Panc1 (cell line): ENCODE measurements around the gene ITM2C. TPM values are rescaled to one million over a fixed set of nuclear protein-coding genes. Genes with fewer than 3 reads are reported as not detected.

ENCODE experiments used
- ATAC-seq: fragments of 200-7000 bp; cut with Tn5 transposase; 2 replicates; pipeline ENCODE4 v1.9.1; 2020; ENCODE audit warnings: mild to moderate bottlenecking, moderate library complexity
- BruUV-seq: library from RNA; stranded (reverse); fragments of 400-500 nt; replicated peaks from 2 replicates; lab custom pipeline; 2021; lab: Mats Ljungman, UMichigan
- CTCF ChIA-PET: fragments of 300-600 bp; sonication (Branson Sonifier 250); formaldehyde crosslinking; loops from one replicate; lab custom pipeline; 2022; ENCODE audit warnings: antibody characterized with exemption; lab: Charles Lee
- POLR2A ChIA-PET: fragments of 300-600 bp; sonication (Branson Sonifier 250); formaldehyde crosslinking; loops from one replicate; lab custom pipeline; 2022; ENCODE audit warnings: antibody characterized with exemption; lab: Charles Lee
- DNase-seq: peaks from one replicate; pipeline ENCODE4 v3.0.0-alpha.2; 2010; ENCODE audit warnings: low read depth, low spot score
- H3K27ac ChIP-seq: 2 replicates; pipeline ENCODE4 v1.5.1; 2011; ENCODE audit warnings: mild to moderate bottlenecking, low read length, inconsistent platforms
- H3K27me3 ChIP-seq: fragments of 200-500 bp; sonication (Bioruptor generic); 2 replicates; pipeline ENCODE4 v1.6.0; 2014; ENCODE audit warnings: low read length, inconsistent platforms; ENCODE audit not compliant: control insufficient read depth, insufficient read depth
- H3K36me3 ChIP-seq: fragments of 200-500 bp; sonication (Bioruptor generic); 2 replicates; pipeline ENCODE4 v1.5.1; 2014; ENCODE audit warnings: inconsistent platforms, mild to moderate bottlenecking, low read length, moderate library complexity; ENCODE audit not compliant: control insufficient read depth, insufficient read depth
- H3K4me1 ChIP-seq: 2 replicates; pipeline ENCODE4 v1.5.1; 2011; ENCODE audit warnings: inconsistent platforms, mild to moderate bottlenecking, low read length, moderate library complexity; ENCODE audit not compliant: control insufficient read depth, insufficient read depth
- H3K4me3 ChIP-seq, 2 experiments: 2 replicates each; pipeline ENCODE4 v1.5.1; 2011 to 2012; ENCODE audit warnings: low read depth in 2 of 2, low read length in 2 of 2, mild to moderate bottlenecking in 2 of 2, inconsistent platforms in 1 of 2, moderate library complexity in 1 of 2
- H3K9me3 ChIP-seq: fragments of 200-500 bp; sonication (Bioruptor generic); 2 replicates; pipeline ENCODE4 v1.5.1; 2014; ENCODE audit warnings: low read depth, mild to moderate bottlenecking, inconsistent platforms, low read length, moderate library complexity; ENCODE audit not compliant: control insufficient read depth, insufficient read depth
- CTCF ChIP-seq: fragments of 450-650 bp; IDR thresholded peaks from 2 replicates; pipeline ENCODE4 v1.5.1; 2017; ENCODE audit warnings: mild to moderate bottlenecking
- POLR2AphosphoS5 ChIP-seq: IDR thresholded peaks from 2 replicates; pipeline ENCODE4 v1.6.1; 2012; ENCODE audit warnings: mild to moderate bottlenecking, low read depth, low read length, moderate library complexity
- REST ChIP-seq, 2 experiments: IDR thresholded peaks; 2 replicates each; pipeline ENCODE4 v1.6.1; 2011 to 2012; ENCODE audit warnings: low read depth in 2 of 2, control low read depth in 1 of 2, low read length in 1 of 2, mild to moderate bottlenecking in 1 of 2, moderate library complexity in 1 of 2; ENCODE audit not compliant: insufficient read depth in 1 of 2
- SIN3A ChIP-seq: IDR thresholded peaks from 2 replicates; pipeline ENCODE4 v1.6.1; 2012; ENCODE audit warnings: low read depth, mild to moderate bottlenecking, low read length, moderate library complexity, borderline replicate concordance; ENCODE audit not compliant: insufficient read depth
- TCF7L2 ChIP-seq: IDR thresholded peaks from 2 replicates; pipeline ENCODE4 v1.6.1; 2011; ENCODE audit warnings: mild to moderate bottlenecking, low read depth, low read length, inconsistent platforms
- in situ Hi-C: cut with HindIII; loops from 2 replicates; pipeline ENCODE4 v1.10.0; 2016; ENCODE audit warnings: low sequenced_read_pairs, low pct_unique_long_range_greater_than_20kb
- intact Hi-C: fragments of 100-400 bp; cut with micrococcal nuclease; formaldehyde crosslinking; loops from one replicate; pipeline ENCODE4 v1.10.0; 2022; ENCODE audit not compliant: unreplicated experiment
- total RNA-seq: library from RNA; stranded (reverse); gene quantifications from one replicate; pipeline ENCODE4 v1.2.1, GENCODE V29; 2021; ENCODE audit not compliant: unreplicated experiment

The ITM2C gene
- total RNA-seq, 1 experiment from 2014 or later = 114 TPM

GRCh38 chr2:230919240-230919639 lies 54.5 kb downstream of the ITM2C start:
- Histone ChIP-seq H3K4me1 (no peaks in the 10 kb centered on the region), H3K4me3 (no peak overlapping the region), H3K27me3 (peaks cover 12% of the 10 kb centered on the region), H3K36me3 (no peaks in the 10 kb centered on the region), H3K9me3 (no peaks in the 10 kb centered on the region), H3K27ac (no peak overlapping the region)
- ChIA-PET CTCF (no interaction called here), POLR2A (no interaction called here)
- no TSS peak for BruUV-seq
- DNase-seq (no peak), ATAC-seq (no peak)
- in situ Hi-C loops (no loop called here), intact Hi-C loops (loop anchor here (5.0 kb wide), 1 partner anchor 68 kb away; no protein-coding TSS in a partner anchor)
- TF ChIP-seq SIN3A = no peak
- no peak for TF ChIP-seq REST (IDR thresholded peaks at IDR 0.05; ENCODE audit: insufficient read depth in 1 of 2, low read depth in 2 of 2, low read length in 1 of 2)

GRCh38 chr2:230919681-230920080 lies 54.9 kb downstream of the ITM2C start:
- POLR2A ChIA-PET = no interaction called here
- Histone ChIP-seq H3K9me3 (no peaks in the 10 kb centered on the region), H3K4me1 (no peaks in the 10 kb centered on the region), H3K4me3 (no peak overlapping the region), H3K36me3 (no peaks in the 10 kb centered on the region), H3K27me3 (peaks cover 12% of the 10 kb centered on the region), H3K27ac (no peak overlapping the region)
- no peak for ATAC-seq
- in situ Hi-C loops (no loop called here), intact Hi-C loops (loop anchor here (5.0 kb wide), 1 partner anchor 68 kb away; no protein-coding TSS in a partner anchor)
- DNase-seq = no peak
- no TSS peak for BruUV-seq
- CTCF ChIA-PET = no interaction called here
- TF ChIP-seq POLR2AphosphoS5 (no peak), REST (IDR thresholded peaks at IDR 0.05; ENCODE audit: insufficient read depth in 1 of 2, low read depth in 2 of 2, low read length in 1 of 2) (no peak), SIN3A (no peak), TCF7L2 (no peak), CTCF (no peak)
